ENCODE results near the gene GRIA3. TPM values are rescaled to one million over a fixed set of nuclear protein-coding genes. Genes with fewer than 3 reads are reported as not detected.

GRIA3 gene
- total RNA-seq, 1 donor from 2014 or later = 18.6 TPM

DNA sequence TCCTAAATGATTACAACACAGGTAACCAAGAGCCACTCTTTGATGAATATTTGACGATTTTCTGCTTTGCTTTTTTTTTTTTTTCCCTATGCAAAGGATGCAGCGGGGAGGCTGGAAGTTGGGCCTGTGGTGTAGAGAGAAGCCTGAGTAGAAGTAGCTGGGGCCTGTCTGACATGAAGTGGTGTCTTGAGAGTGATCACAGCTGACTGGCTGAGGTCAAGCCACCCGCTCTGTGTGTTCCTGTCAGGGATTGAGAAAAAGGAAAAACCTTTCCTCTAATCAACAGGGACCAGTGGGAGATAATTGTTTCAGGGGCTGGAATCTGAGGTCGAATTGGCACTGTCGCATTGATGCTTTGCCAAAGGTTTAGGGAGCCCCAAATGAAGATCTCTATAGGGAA lies 258.7 kb downstream of the GRIA3 start:
- peaks cover 2% of the 10 kb centered on the region for H3K27me3 Mint-ChIP-seq (ENCODE audit: low read depth, unreplicated experiment)
- H3K4me3 Mint-ChIP-seq (ENCODE audit: unreplicated experiment) = no peak overlapping the region
- H3K9me3 Mint-ChIP-seq (ENCODE audit: unreplicated experiment) = peaks cover 2% of the 10 kb centered on the region
- peak; percentile 26 for FAIRE-seq
- no peak overlapping the region for H3K4me3 ChIP-seq (ENCODE audit: insufficient read depth, low read depth, low read length)
- H3K9ac ChIP-seq (ENCODE audit: low read length) = no peak overlapping the region
- H3K4me1 ChIP-seq (ENCODE audit: insufficient read depth, low read length) = peaks cover 3% of the 10 kb centered on the region
- DNase-seq (ENCODE audit: low read depth) = no peak
- no peaks in the 10 kb centered on the region for H3K36me3 ChIP-seq (ENCODE audit: insufficient read depth, low read length)
- no peak overlapping the region for H3K4me2 ChIP-seq (ENCODE audit: low read length)
- H3K27ac Mint-ChIP-seq (ENCODE audit: unreplicated experiment) = no peak overlapping the region
- TF ChIP-seq, protein P1, sequence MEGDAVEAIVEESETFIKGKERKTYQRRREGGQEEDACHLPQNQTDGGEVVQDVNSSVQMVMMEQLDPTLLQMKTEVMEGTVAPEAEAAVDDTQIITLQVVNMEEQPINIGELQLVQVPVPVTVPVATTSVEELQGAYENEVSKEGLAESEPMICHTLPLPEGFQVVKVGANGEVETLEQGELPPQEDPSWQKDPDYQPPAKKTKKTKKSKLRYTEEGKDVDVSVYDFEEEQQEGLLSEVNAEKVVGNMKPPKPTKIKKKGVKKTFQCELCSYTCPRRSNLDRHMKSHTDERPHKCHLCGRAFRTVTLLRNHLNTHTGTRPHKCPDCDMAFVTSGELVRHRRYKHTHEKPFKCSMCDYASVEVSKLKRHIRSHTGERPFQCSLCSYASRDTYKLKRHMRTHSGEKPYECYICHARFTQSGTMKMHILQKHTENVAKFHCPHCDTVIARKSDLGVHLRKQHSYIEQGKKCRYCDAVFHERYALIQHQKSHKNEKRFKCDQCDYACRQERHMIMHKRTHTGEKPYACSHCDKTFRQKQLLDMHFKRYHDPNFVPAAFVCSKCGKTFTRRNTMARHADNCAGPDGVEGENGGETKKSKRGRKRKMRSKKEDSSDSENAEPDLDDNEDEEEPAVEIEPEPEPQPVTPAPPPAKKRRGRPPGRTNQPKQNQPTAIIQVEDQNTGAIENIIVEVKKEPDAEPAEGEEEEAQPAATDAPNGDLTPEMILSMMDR (IDR thresholded peaks at IDR 0.05; ENCODE audit: insufficient read depth, low read depth, low read length) = no peak
- no peak for TF ChIP-seq EZH2 (IDR thresholded peaks at IDR 0.05; ENCODE audit: insufficient read depth, low read length)
- H3K4me1 Mint-ChIP-seq (ENCODE audit: low read depth, unreplicated experiment) = no peaks in the 10 kb centered on the region
- no peaks in the 10 kb centered on the region for H3K79me2 ChIP-seq (ENCODE audit: insufficient read depth, low read length)
- H3K36me3 Mint-ChIP-seq (ENCODE audit: low read depth, unreplicated experiment) = no peaks in the 10 kb centered on the region
- no peak overlapping the region for H2AFZ ChIP-seq (ENCODE audit: low read depth, low read length)
- no peak overlapping the region for H3K27ac ChIP-seq (ENCODE audit: low read depth, low read length)
- H4K20me1 ChIP-seq (ENCODE audit: insufficient read depth, low read length) = no peaks in the 10 kb centered on the region
- H3K9me3 ChIP-seq (ENCODE audit: insufficient read depth, low read depth, low read length) = no peaks in the 10 kb centered on the region
- H3K27me3 ChIP-seq (ENCODE audit: insufficient read depth, low read length) = no peaks in the 10 kb centered on the region

DNA sequence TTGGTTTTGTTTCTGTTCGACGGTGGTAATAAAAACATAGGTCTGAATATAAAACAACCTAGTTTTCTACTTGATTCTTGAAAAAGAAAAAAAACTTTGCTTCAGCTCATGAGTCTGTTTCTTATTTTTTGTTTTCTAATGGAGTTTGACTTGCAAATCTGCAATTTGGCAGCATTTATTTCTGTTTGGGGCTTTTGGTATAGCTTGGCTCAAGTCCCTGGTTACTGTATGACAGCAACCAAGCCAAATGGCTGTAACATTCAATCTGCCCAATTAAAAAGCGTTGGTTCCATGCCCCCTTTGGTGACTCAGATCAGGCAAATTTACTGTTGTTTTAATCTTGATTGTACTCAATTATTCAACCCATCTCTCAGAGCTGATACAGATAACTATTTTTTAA lies 263.4 kb downstream of the GRIA3 start:
- DNase-seq (ENCODE audit: low read depth) = no peak
- no peak for TF ChIP-seq EZH2 (IDR thresholded peaks at IDR 0.05; ENCODE audit: insufficient read depth, low read length)
- TF ChIP-seq, protein P1 (IDR thresholded peaks at IDR 0.05; ENCODE audit: insufficient read depth, low read depth, low read length) = no peak
- Histone ChIP-seq H3K27me3 (ENCODE audit: insufficient read depth, low read length) (no peaks in the 10 kb centered on the region), H3K79me2 (ENCODE audit: insufficient read depth, low read length) (no peaks in the 10 kb centered on the region), H3K4me1 (ENCODE audit: insufficient read depth, low read length) (peaks cover 3% of the 10 kb centered on the region), H3K4me3 (ENCODE audit: insufficient read depth, low read depth, low read length) (no peak overlapping the region), H4K20me1 (ENCODE audit: insufficient read depth, low read length) (no peaks in the 10 kb centered on the region), H3K9ac (ENCODE audit: low read length) (no peak overlapping the region), H2AFZ (ENCODE audit: low read depth, low read length) (no peak overlapping the region), H3K36me3 (ENCODE audit: insufficient read depth, low read length) (no peaks in the 10 kb centered on the region), H3K4me2 (ENCODE audit: low read length) (no peak overlapping the region), H3K27ac (ENCODE audit: low read depth, low read length) (no peak overlapping the region), H3K9me3 (ENCODE audit: insufficient read depth, low read depth, low read length) (no peaks in the 10 kb centered on the region)
- Mint-ChIP-seq H3K27me3 (ENCODE audit: low read depth, unreplicated experiment) (peaks cover 2% of the 10 kb centered on the region), H3K4me1 (ENCODE audit: low read depth, unreplicated experiment) (no peaks in the 10 kb centered on the region), H3K4me3 (ENCODE audit: unreplicated experiment) (no peak overlapping the region), H3K27ac (ENCODE audit: unreplicated experiment) (no peak overlapping the region), H3K9me3 (ENCODE audit: unreplicated experiment) (no peaks in the 10 kb centered on the region), H3K36me3 (ENCODE audit: low read depth, unreplicated experiment) (no peaks in the 10 kb centered on the region)
- no peak for FAIRE-seq

DNA sequence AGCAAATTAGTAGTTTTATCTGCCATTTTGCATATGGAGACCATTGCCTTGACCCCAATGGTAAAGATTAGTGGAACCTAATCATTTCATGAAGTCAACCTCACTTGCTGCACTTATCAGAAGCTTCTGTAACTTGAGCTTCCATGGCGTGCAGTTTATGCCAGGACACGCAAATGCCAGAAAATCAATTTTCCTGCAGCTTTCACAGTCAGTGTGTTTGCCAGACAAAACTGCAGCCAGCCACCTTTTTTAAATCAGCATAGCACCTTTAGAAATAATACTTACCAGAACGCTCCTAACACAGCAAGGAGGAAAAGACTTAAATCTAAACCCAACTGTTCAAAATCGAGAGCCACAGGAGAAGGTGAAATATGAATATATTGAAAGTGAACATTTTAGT lies 265.3 kb downstream of the GRIA3 start:
- Histone ChIP-seq H3K4me2 (ENCODE audit: low read length) (no peak overlapping the region), H3K4me1 (ENCODE audit: insufficient read depth, low read length) (peaks cover 3% of the 10 kb centered on the region), H3K36me3 (ENCODE audit: insufficient read depth, low read length) (no peaks in the 10 kb centered on the region), H2AFZ (ENCODE audit: low read depth, low read length) (no peak overlapping the region), H3K27ac (ENCODE audit: low read depth, low read length) (no peak overlapping the region), H3K27me3 (ENCODE audit: insufficient read depth, low read length) (no peaks in the 10 kb centered on the region), H4K20me1 (ENCODE audit: insufficient read depth, low read length) (no peaks in the 10 kb centered on the region), H3K9ac (ENCODE audit: low read length) (no peak overlapping the region), H3K9me3 (ENCODE audit: insufficient read depth, low read depth, low read length) (no peaks in the 10 kb centered on the region), H3K4me3 (ENCODE audit: insufficient read depth, low read depth, low read length) (no peak overlapping the region), H3K79me2 (ENCODE audit: insufficient read depth, low read length) (no peaks in the 10 kb centered on the region)
- no peak for DNase-seq (ENCODE audit: low read depth)
- Mint-ChIP-seq H3K36me3 (ENCODE audit: low read depth, unreplicated experiment) (no peaks in the 10 kb centered on the region), H3K27me3 (ENCODE audit: low read depth, unreplicated experiment) (peaks cover 1% of the 10 kb centered on the region), H3K9me3 (ENCODE audit: unreplicated experiment) (no peaks in the 10 kb centered on the region), H3K4me3 (ENCODE audit: unreplicated experiment) (no peak overlapping the region), H3K4me1 (ENCODE audit: low read depth, unreplicated experiment) (no peaks in the 10 kb centered on the region), H3K27ac (ENCODE audit: unreplicated experiment) (no peak overlapping the region)
- TF ChIP-seq, protein P1 (IDR thresholded peaks at IDR 0.05; ENCODE audit: insufficient read depth, low read depth, low read length) = no peak
- FAIRE-seq = no peak
